Measurements from ENCODE around the gene CLN5. TPM values are rescaled to one million over a fixed set of nuclear protein-coding genes. Genes with fewer than 3 reads are reported as not detected.

The CLN5 gene
- polyA plus RNA-seq, 1 experiment: 38.6 TPM

- POLR2A ChIA-PET: no interaction called here
- Histone ChIP-seq H3K27ac (ENCODE audit: low read depth, low read length) (no peak overlapping the region), H3K9me3 (ENCODE audit: control insufficient read depth, insufficient read depth, low read length) (no peaks in the 10 kb centered on the region), H3K27me3 (ENCODE audit: control insufficient read depth, insufficient read depth, low read length) (no peaks in the 10 kb centered on the region), H3K4me3 (ENCODE audit: low read depth, low read length) (no peak overlapping the region)
- no peak for TF ChIP-seq CTCF (IDR thresholded peaks at IDR 0.05; ENCODE audit: low read depth, low read length)
- no peak for DNase-seq (ENCODE audit: low read depth, low spot score)
- CTCF ChIA-PET: no interaction called here
Measured at GRCh38 chr13:77038907-77039480, 47.1 kb downstream of the CLN5 start.

GRCh38 chr13:77040076-77040475 lies 48.2 kb downstream of the CLN5 start:
- DNase-seq (ENCODE audit: low read depth, low spot score): no peak
- ChIA-PET POLR2A (no interaction called here), CTCF (no interaction called here)
- Histone ChIP-seq H3K9me3 (ENCODE audit: control insufficient read depth, insufficient read depth, low read length) (no peaks in the 10 kb centered on the region), H3K27ac (ENCODE audit: low read depth, low read length) (no peak overlapping the region), H3K27me3 (ENCODE audit: control insufficient read depth, insufficient read depth, low read length) (no peaks in the 10 kb centered on the region), H3K4me3 (ENCODE audit: low read depth, low read length) (no peak overlapping the region)
- no peak for TF ChIP-seq CTCF (IDR thresholded peaks at IDR 0.05; ENCODE audit: low read depth, low read length)

- POLR2A ChIA-PET: no interaction called here
- H3K27me3 ChIP-seq (ENCODE audit: control insufficient read depth, insufficient read depth, low read length): no peaks in the 10 kb centered on the region
- H3K27ac ChIP-seq (ENCODE audit: low read depth, low read length): no peak overlapping the region
- no peak for DNase-seq (ENCODE audit: low read depth, low spot score)
- TF ChIP-seq CTCF (IDR thresholded peaks at IDR 0.05; ENCODE audit: low read depth, low read length): no peak
- no peak overlapping the region for H3K4me3 ChIP-seq (ENCODE audit: low read depth, low read length)
- H3K9me3 ChIP-seq (ENCODE audit: control insufficient read depth, insufficient read depth, low read length): no peaks in the 10 kb centered on the region
- CTCF ChIA-PET: no interaction called here
Measured at GRCh38 chr13:77040835-77041234, 49.0 kb downstream of the CLN5 start.

- DNase-seq (ENCODE audit: low read depth, low spot score): no peak
- ChIA-PET POLR2A (interaction anchor here (0.8 kb wide), 1 partner anchor 15 kb away, joined by 4 read pairs; the partner anchor contains the start of gene FBXL3), CTCF (interaction anchor here (0.6 to 1.2 kb wide), 2 partner anchors 16 to 1167 kb away, joined by 3 read pairs; no protein-coding TSS in a partner anchor)
- H3K27ac ChIP-seq (ENCODE audit: low read depth, low read length): no peak overlapping the region
- no peaks in the 10 kb centered on the region for H3K27me3 ChIP-seq (ENCODE audit: control insufficient read depth, insufficient read depth, low read length)
- no peak overlapping the region for H3K4me3 ChIP-seq (ENCODE audit: low read depth, low read length)
- no peaks in the 10 kb centered on the region for H3K9me3 ChIP-seq (ENCODE audit: control insufficient read depth, insufficient read depth, low read length)
- TF ChIP-seq CTCF (IDR thresholded peaks at IDR 0.05; ENCODE audit: low read depth, low read length): no peak
Measured at GRCh38 chr13:77042566-77043177, 50.8 kb downstream of the CLN5 start.

GRCh38 chr13:77047649-77048343 lies 55.9 kb downstream of the CLN5 start:
- POLR2A ChIA-PET: no interaction called here
- no peaks in the 10 kb centered on the region for H3K9me3 ChIP-seq (ENCODE audit: control insufficient read depth, insufficient read depth, low read length)
- DNase-seq (ENCODE audit: low read depth, low spot score): no peak
- H3K4me3 ChIP-seq (ENCODE audit: low read depth, low read length): no peak overlapping the region
- no peak overlapping the region for H3K27ac ChIP-seq (ENCODE audit: low read depth, low read length)
- TF ChIP-seq CTCF (IDR thresholded peaks at IDR 0.05; ENCODE audit: low read depth, low read length): no peak
- H3K27me3 ChIP-seq (ENCODE audit: control insufficient read depth, insufficient read depth, low read length): no peaks in the 10 kb centered on the region
- CTCF ChIA-PET: interaction anchor here (0.5 kb wide), 1 partner anchor 431 kb away, joined by 7 read pairs; no protein-coding TSS in a partner anchor

All from AG04450 (cell line).